K562 (cell line): ENCODE data around the gene MRI1. TPM values are rescaled to one million over a fixed set of nuclear protein-coding genes. Genes with fewer than 3 reads are reported as not detected.
A peak's percentile ranks its signal among the peaks of the same experiment; 100 is the strongest.

Source experiments
- ATAC-seq: fragments of 200-7000 bp; cut with Tn5 transposase; 3 replicates; pipeline ENCODE4 v1.9.1; 2020; ENCODE audit warnings: moderate library complexity
- BruUV-seq: library from RNA; stranded (reverse); fragments of 400-500 nt; replicated peaks from 2 replicates; lab custom pipeline; 2021; lab: Mats Ljungman, UMichigan
- CTCF ChIA-PET: fragments of 300-600 bp; formaldehyde crosslinking; extraction: SDS; loops from one replicate; lab custom pipeline; 2021; ENCODE audit warnings: low intra/inter-chr PET ratio; lab: Yijun Ruan, JAX
- POLR2A ChIA-PET: fragments of 300-600, 350-650 bp; sonication (Branson Sonifier 250); formaldehyde crosslinking; extraction: SDS; loops from one replicate; lab custom pipeline; 2021; ENCODE audit warnings: antibody characterized with exemption, inconsistent platforms; lab: Yijun Ruan, JAX
- DNase-seq, 4 experiments: peaks; one replicate each; pipeline versions ENCODE4 v3.0.0 to v3.0.0-alpha.2; 2011 to 2018; ENCODE audit warnings: low spot score in 3 of 4, mixed read lengths in 3 of 4; ENCODE audit errors: extremely low read depth in 1 of 4
- FAIRE-seq: peaks from 2 replicates; lab custom pipeline; 2011; peaks lifted over from hg19 to GRCh38; lab: Jason Lieb, UNC
- H2AFZ ChIP-seq: 2 replicates; pipeline ENCODE4 v1.6.0; 2011; ENCODE audit warnings: low read depth, low read length, control low read depth, inconsistent platforms
- H3K27ac ChIP-seq: fragments of 200-600 bp; 3 replicates; pipeline ENCODE4 v1.8.0; 2011; ENCODE audit warnings: low read depth, mild to moderate bottlenecking, control low read depth, inconsistent platforms, low read length, moderate library complexity, mixed read lengths; ENCODE audit errors: extremely low read depth
- H3K27me3 ChIP-seq, 2 experiments: fragments of 300-600 bp in 1 of 2; 2 replicates in 1 of 2; 3 replicates in 1 of 2; pipeline versions ENCODE4 v1.6.0 to v1.8.0; 2011; ENCODE audit warnings: inconsistent platforms in 2 of 2, low read length in 2 of 2, mild to moderate bottlenecking in 1 of 2, mixed read lengths in 1 of 2, moderate library complexity in 1 of 2; ENCODE audit not compliant: control insufficient read depth in 2 of 2, insufficient read depth in 2 of 2
- H3K36me3 ChIP-seq: fragments of 300-600 bp; 3 replicates; pipeline ENCODE4 v1.8.0; 2011; ENCODE audit warnings: mild to moderate bottlenecking, low read length, inconsistent platforms; ENCODE audit not compliant: control insufficient read depth, insufficient read depth
- H3K4me1 ChIP-seq, 2 experiments: fragments of 200-600 bp in 1 of 2; replicated peaks in 1 of 2; 2 replicates in 1 of 2; 3 replicates in 1 of 2; pipeline versions ENCODE4 v1.5.1 to v1.8.0; 2011; ENCODE audit warnings: inconsistent platforms in 2 of 2, low read length in 2 of 2, mild to moderate bottlenecking in 1 of 2, mixed read lengths in 1 of 2, moderate library complexity in 1 of 2; ENCODE audit not compliant: control insufficient read depth in 2 of 2, insufficient read depth in 2 of 2
- H3K4me2 ChIP-seq: 2 replicates; pipeline ENCODE4 v1.6.1; 2011; ENCODE audit warnings: low read length, control low read depth, inconsistent platforms, mixed read lengths; ENCODE audit not compliant: insufficient read depth
- H3K4me3 ChIP-seq: fragments of 200-600 bp; sonication (generic), shearing (Covaris generic); 2 replicates; pipeline ENCODE4 v1.5.1; 2016; ENCODE audit warnings: control low read depth, inconsistent platforms
- H3K79me2 ChIP-seq: fragments of 200-600 bp; 3 replicates; pipeline ENCODE4 v1.8.0; 2011; ENCODE audit warnings: low read length, inconsistent platforms; ENCODE audit not compliant: control insufficient read depth, insufficient read depth
- H3K9ac ChIP-seq, 2 experiments: 2 replicates each; pipeline versions ENCODE4 v1.6.0 to v1.6.1; 2011; ENCODE audit warnings: low read depth in 2 of 2, low read length in 2 of 2, control low read depth in 1 of 2, inconsistent platforms in 1 of 2, mild to moderate bottlenecking in 1 of 2, mixed read lengths in 1 of 2; ENCODE audit not compliant: insufficient read depth in 1 of 2
- H3K9me1 ChIP-seq: one replicate; pipeline ENCODE4 v1.6.0; 2011; ENCODE audit warnings: inconsistent platforms, mild to moderate bottlenecking, low read length, moderate library complexity; ENCODE audit not compliant: control insufficient read depth, insufficient read depth
- H3K9me3 ChIP-seq: replicated peaks from 2 replicates; pipeline ENCODE4 v1.5.1; 2011; ENCODE audit warnings: low read depth, low read length, inconsistent platforms; ENCODE audit not compliant: control insufficient read depth, insufficient read depth
- H4K20me1 ChIP-seq: replicated peaks from 2 replicates; pipeline ENCODE4 v1.6.1; 2011; ENCODE audit warnings: low read length, inconsistent platforms, mixed read lengths; ENCODE audit not compliant: control insufficient read depth, insufficient read depth
- BCOR ChIP-seq: fragments of 450-650 bp; IDR thresholded peaks from 2 replicates; pipeline ENCODE4 v1.6.1; 2016
- CHD4 ChIP-seq: fragments of 200-600 bp; sonication (generic); IDR thresholded peaks from 3 replicates; pipeline ENCODE4 v1.6.1; 2012; ENCODE audit warnings: low read depth, mild to moderate bottlenecking, mixed read lengths, low read length, inconsistent platforms; ENCODE audit not compliant: insufficient read depth, insufficient replicate concordance, poor library complexity, severe bottlenecking
- KDM1A ChIP-seq, 2 experiments: fragments of 450-650 bp; IDR thresholded peaks; 2 replicates each; pipeline ENCODE4 v1.6.1; 2016; ENCODE audit warnings: mild to moderate bottlenecking in 2 of 2
- MTA3 ChIP-seq: fragments of 450-650 bp; formaldehyde crosslinking; IDR thresholded peaks from 2 replicates; pipeline ENCODE4 v1.6.1; 2017; ENCODE audit warnings: mild to moderate bottlenecking, borderline replicate concordance
- PTTG1 ChIP-seq: fragments of 450-650 bp; IDR thresholded peaks from 2 replicates; pipeline ENCODE4 v1.6.1; 2016; ENCODE audit warnings: low read depth, mild to moderate bottlenecking, missing genetic modification characterization, missing compliant biosample characterization
- SOX6 ChIP-seq: fragments of 450-650 bp; IDR thresholded peaks from 2 replicates; pipeline ENCODE4 v1.6.1; 2014; ENCODE audit warnings: mild to moderate bottlenecking
- ZNF121 ChIP-seq: sonication (generic); formaldehyde crosslinking; conservative IDR thresholded peaks from 2 replicates; pipeline ENCODE4 v1.8.0; 2022; ENCODE audit warnings: missing genetic modification reagents
- ZNF507 ChIP-seq: conservative IDR thresholded peaks from 2 replicates; pipeline ENCODE4 v1.6.1; 2017; ENCODE audit warnings: missing genetic modification characterization, missing compliant biosample characterization
- WGBS: fragments of 100-300 bp; shearing (Covaris generic); methylation state at CpG from one replicate; pipeline ENCODE4 v1.1.6; 2016; ENCODE audit warnings: low coverage, mixed read lengths; ENCODE audit not compliant: insufficient coverage; ENCODE audit errors: missing lambda C conversion rate; 5-methylcytosine and 5-hydroxymethylcytosine counted together
- in situ Hi-C: fragments of 300-500 bp; cut with MboI; formaldehyde crosslinking; loops from 4 replicates; pipeline ENCODE4 v1.15.0; 2018; ENCODE audit warnings: inconsistent platforms, mixed read lengths
- intact Hi-C: fragments of 100-400 bp; cut with micrococcal nuclease; formaldehyde crosslinking; loops from 2 replicates; pipeline ENCODE4 v1.14.2; 2022
- polyA plus RNA-seq, 8 experiments: library from polyadenylated mRNA; depleted of rRNA in 4 of 8; stranded (reverse) in 5 of 8; unstranded in 3 of 8; fragments of >200 nt; fragmentation: Nextera tagmentation in 2 of 8; fragmentation: Illumina TruSeq in 1 of 8; extraction: Ambion mirVana in 2 of 8; extraction: Trizol in 1 of 8; gene quantifications; 2 replicates each; pipeline versions ENCODE4 v1.2.1 to v1.2.3, GENCODE V29; 2011 to 2014; ENCODE audit warnings: inconsistent platforms in 1 of 8, missing spikeins in 1 of 8
- total RNA-seq, 7 experiments: library from RNA; depleted of rRNA in 6 of 7; stranded (reverse); fragments of >200 nt in 6 of 7; fragmentation: Illumina TruSeq in 2 of 7; extraction: Trizol in 2 of 7; gene quantifications; 2 replicates each; pipeline versions ENCODE4 v1.2.1 to v1.2.3, GENCODE V29; 2011 to 2021; ENCODE audit warnings: low replicate concordance in 1 of 7

MRI1 gene
- total and polyA plus RNA-seq, 9 of the 15 experiments (the other 6 are each of a cell fraction or from before 2014, with no cell fraction given) = 5.5 to 57.4 (median 28.2) TPM

- Histone ChIP-seq H2AFZ (peak overlapping the region; percentile 56), H3K27me3 (no peaks in the 10 kb centered on the region), H4K20me1 (no peaks in the 10 kb centered on the region), H3K4me1 (peaks cover 7 to 21% of the 10 kb centered on the region in 2 experiments; a peak in 4 of 5 replicates), H3K9me3 (no peaks in the 10 kb centered on the region), H3K27ac (peak overlapping the region; percentile 37; the same call in 1 of the 3 replicates), H3K4me3 (no peak overlapping the region), H3K36me3 (peaks cover 6% of the 10 kb centered on the region; the same call in 2 of the 3 replicates), H3K4me2 (no peak overlapping the region), H3K79me2 (no peaks in the 10 kb centered on the region), H3K9me1 (no peaks in the 10 kb centered on the region), H3K9ac (no peak overlapping the region)
- POLR2A ChIA-PET = interaction anchor here (0.6 to 1.4 kb wide), 7 partner anchors 9 to 97 kb away, joined by 3 to 7 read pairs (median 3); no protein-coding TSS in a partner anchor
- ATAC-seq = no peak
- no peak for DNase-seq
- 67% methylated on average over 17 of the region's 18 CpGs for WGBS
- intact Hi-C loops = no loop called here
- peak; percentile 86 for TF ChIP-seq ZNF121 (CRISPR knock-in tag)
- no peak for TF ChIP-seq PTTG1 (tag)
- TF ChIP-seq BCOR = peak; percentile 53; the same call in 1 of the 2 replicates
- TF ChIP-seq MTA3 = no peak
- no peak for TF ChIP-seq CHD4
- 0 out of 2 replicates have a peak, but pooled peaks have one; percentile 28 for TF ChIP-seq SOX6
- 0 out of 4 replicates have a peak, but pooled peaks of 1 of the 2 experiments have one; percentile 16 for TF ChIP-seq KDM1A (IDR thresholded peaks at IDR 0.05)
- TF ChIP-seq ZNF507 (tag) = no peak
- in situ Hi-C loops = no loop called here
- FAIRE-seq = no peak
- no TSS peak for BruUV-seq
- CTCF ChIA-PET = interaction anchor here (0.7 to 3.3 kb wide), 2 partner anchors 79 to 96 kb away, joined by 3 to 25 read pairs; no protein-coding TSS in a partner anchor
Observed at GRCh38 chr19:13783565-13784500, 19.5 kb downstream of the MRI1 start.
